ENCODE results near the gene TRIM32. TPM values are rescaled to one million over a fixed set of nuclear protein-coding genes. Genes with fewer than 3 reads are reported as not detected.
A peak's percentile ranks its signal among the peaks of the same experiment; 100 is the strongest.

The TRIM32 gene
- total RNA-seq, 2 experiments from 2014 or later: 19.3 to 20.2 TPM

DNA sequence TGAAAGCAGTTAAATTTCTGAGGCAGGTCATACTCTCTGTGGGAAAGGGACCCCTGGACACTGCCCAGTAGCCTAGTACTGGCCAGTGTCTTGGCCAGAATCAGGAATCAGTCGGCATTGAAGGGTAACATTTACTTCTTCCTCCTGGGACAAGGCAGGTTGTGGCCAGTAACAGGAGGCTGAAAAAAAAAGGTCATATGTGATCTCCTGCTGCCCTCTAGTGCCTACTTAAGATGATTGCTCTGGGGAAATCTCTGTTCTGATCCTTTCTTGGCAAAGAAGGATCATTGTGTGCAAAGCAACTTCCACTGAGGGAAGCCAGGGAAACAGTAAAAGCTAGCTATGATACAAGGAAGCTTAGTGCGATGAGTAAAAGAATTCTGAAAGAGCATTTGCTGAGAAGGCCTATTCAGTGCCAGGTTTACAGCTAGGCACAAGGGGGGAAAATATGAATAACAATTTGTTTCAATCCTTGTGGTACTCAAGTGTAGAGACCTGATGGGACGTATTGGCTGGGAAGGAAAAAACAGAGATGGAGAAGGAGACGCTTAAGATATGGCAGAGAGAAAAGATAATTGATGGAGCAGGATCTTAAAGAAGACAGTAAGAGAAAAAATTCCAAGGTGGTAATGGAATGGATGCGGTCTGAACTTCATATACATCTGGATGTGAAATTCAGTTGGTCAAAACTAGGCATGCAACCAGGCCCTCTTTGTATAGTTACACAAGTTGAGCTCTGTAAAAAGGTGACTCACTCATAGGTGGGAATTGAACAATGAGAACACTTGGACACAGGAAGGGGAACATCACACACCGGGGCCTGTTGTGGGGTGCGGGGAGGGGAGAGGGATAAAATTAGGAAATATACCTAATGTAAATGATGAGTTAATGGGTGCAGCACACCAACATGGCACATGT, 25.8 kb upstream of the TRIM32 start:
- DNase-seq: no peak
- ATAC-seq (ENCODE audit: low read depth): no peak

DNA sequence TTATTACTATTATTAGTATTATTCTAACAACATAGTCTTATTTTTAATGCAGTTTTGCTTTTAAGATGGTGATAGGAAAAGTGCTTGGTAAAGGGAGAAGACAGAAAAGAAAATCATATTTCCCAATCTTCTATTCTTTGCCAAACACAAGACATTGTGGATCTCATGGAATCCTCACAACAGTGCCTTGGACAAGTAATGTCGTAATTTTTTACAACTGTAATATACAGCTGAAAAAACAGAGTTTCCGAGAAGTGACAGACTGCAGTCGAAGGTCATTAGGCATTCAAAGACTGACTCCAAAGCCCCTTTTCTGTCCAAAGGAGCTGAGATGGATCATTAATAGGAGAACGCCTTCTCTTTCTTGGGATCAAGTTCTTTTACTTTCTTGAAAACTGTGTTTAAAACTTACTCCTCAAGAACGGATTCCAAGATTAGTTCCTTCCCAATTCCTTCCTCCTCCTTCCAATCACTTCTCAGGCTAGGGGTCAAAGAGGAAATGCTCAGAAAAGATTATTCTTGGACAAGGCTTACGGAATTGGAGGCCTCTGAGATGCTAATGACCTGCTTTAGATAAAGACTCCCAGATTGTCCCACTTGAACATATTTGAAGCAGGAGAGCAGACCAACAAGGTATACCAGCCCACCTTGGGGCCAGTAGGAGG, 24.3 kb upstream of the TRIM32 start:
- no peaks in the 10 kb centered on the region for H3K27me3 Mint-ChIP-seq
- no peak overlapping the region for H3K4me3 Mint-ChIP-seq
- POLR2A ChIA-PET: no interaction called here
- no peak for DNase-seq
- H3K4me1 Mint-ChIP-seq: no peaks in the 10 kb centered on the region
- no peak for ATAC-seq (ENCODE audit: low read depth)
- no peaks in the 10 kb centered on the region for H3K36me3 Mint-ChIP-seq
- H3K9me3 Mint-ChIP-seq: no peaks in the 10 kb centered on the region
- H3K27ac Mint-ChIP-seq: no peak overlapping the region

More for the DNA sequence above, 25.8 kb upstream of the TRIM32 start:
- Mint-ChIP-seq H3K27ac (no peak overlapping the region), H3K9me3 (no peaks in the 10 kb centered on the region), H3K4me1 (no peaks in the 10 kb centered on the region), H3K4me3 (no peak overlapping the region), H3K36me3 (no peaks in the 10 kb centered on the region), H3K27me3 (no peaks in the 10 kb centered on the region)
- POLR2A ChIA-PET: no interaction called here

DNA sequence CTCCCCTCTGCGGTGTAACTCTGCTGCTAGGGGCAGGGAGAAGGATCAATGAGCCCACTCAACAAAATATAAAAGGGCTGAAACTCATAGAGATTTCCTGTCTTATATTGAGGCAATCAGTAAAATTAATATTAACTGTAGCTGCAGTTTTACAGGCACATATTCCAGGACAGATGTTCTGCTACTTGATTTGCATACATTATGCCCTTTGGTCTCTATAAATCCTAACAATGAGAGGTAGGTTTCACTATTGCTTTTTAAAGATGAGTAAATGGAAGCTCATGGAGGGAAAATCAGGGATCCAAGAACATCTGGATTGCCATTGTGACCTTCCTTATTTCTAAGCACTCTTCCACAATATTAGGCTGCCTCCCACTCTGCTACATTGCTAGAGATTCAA, 23.5 kb upstream of the TRIM32 start:
- no peaks in the 10 kb centered on the region for H3K9me3 Mint-ChIP-seq
- POLR2A ChIA-PET: no interaction called here
- H3K27me3 Mint-ChIP-seq: no peaks in the 10 kb centered on the region
- H3K36me3 Mint-ChIP-seq: peaks cover under 1% of the 10 kb centered on the region
- H3K4me1 Mint-ChIP-seq: no peaks in the 10 kb centered on the region
- ATAC-seq (ENCODE audit: low read depth) (no peak), DNase-seq (no peak)
- H3K27ac Mint-ChIP-seq: no peak overlapping the region
- H3K4me3 Mint-ChIP-seq: no peak overlapping the region

DNA sequence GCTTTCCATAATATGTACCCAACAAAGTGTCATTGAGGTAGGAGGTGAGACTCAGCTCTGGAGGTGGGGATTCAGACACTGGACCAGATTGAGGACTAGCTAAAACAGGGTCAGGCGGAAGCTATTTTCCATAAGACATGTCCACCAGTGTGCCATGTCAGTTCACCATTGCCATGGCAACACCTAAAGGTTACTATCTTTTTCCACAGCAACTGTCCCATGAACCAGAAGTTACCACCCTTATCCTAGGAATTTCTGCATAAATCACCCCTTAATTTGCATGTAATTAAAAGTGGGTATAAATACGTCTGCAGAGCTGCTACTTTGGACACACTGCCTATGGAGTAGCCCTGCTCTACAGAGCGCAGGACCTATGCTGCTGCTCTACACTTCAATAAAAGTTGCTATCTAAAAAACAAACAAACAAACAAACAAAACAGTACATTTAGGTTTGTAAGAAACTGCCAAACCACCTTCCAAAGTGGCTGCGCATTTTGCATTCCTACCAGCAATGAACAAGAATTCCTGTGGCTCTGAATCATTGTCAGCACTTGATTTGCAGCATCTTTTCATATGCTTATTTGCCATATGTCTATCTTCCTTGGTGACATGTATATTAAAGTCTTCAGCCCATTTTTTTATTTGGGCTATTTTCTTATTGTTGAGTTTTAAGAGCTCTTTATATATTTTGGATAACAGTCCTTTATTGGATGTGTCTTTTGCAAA, 18.0 kb upstream of the TRIM32 start:
- H3K4me3 Mint-ChIP-seq: no peak overlapping the region
- peaks cover 5% of the 10 kb centered on the region for H3K36me3 Mint-ChIP-seq
- H3K27me3 Mint-ChIP-seq: no peaks in the 10 kb centered on the region
- no peak overlapping the region for H3K27ac Mint-ChIP-seq
- H3K4me1 Mint-ChIP-seq: no peaks in the 10 kb centered on the region
- POLR2A ChIA-PET: no interaction called here
- no peak for DNase-seq
- ATAC-seq (ENCODE audit: low read depth): no peak
- peaks cover 4% of the 10 kb centered on the region for H3K9me3 Mint-ChIP-seq

DNA sequence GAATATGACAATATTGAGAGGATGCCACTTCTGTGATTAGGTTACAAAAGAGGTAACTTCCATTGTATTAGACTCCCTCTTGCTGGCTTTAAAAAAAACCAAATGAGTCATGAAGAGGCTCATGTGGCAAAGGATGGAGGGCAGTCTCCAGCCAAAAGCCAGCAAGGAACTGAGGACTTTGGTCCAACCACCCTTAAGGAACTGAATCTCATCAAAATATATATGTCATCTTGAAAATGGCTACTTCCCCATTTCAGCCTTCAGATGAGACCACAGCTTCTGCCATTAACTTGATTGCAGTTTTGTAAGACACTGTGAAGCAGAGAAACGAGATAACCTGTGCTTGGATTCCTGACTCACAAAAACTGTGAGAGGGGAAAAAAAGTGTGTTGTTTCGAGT, 15.5 kb upstream of the TRIM32 start:
- H3K4me1 Mint-ChIP-seq: no peaks in the 10 kb centered on the region
- POLR2A ChIA-PET: no interaction called here
- DNase-seq (no peak), ATAC-seq (ENCODE audit: low read depth) (no peak)
- H3K9me3 Mint-ChIP-seq: peaks cover 12% of the 10 kb centered on the region
- H3K27ac Mint-ChIP-seq: no peak overlapping the region
- no peak overlapping the region for H3K4me3 Mint-ChIP-seq
- peaks cover 7% of the 10 kb centered on the region for H3K36me3 Mint-ChIP-seq
- H3K27me3 Mint-ChIP-seq: no peaks in the 10 kb centered on the region

DNA sequence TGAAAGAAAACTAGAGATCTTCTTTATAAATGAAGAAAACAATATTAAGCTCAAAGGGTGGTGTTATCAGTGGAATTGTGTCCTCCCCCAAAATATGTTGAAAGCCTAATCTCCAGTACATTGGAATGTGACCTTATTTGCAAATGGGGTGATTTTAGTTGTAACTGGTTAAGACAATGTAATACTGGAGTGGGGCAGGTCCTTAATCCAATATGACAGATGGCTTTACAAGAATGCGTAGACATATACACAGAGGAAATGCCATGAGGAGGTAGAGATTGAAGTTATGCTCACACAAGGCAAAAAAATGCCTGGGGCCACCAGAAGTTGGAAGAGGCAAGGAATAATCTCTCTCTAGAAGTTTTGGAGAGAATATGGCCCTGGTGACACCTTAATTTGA, 13.7 kb upstream of the TRIM32 start:
- Mint-ChIP-seq H3K4me1 (no peaks in the 10 kb centered on the region), H3K9me3 (peaks cover 12% of the 10 kb centered on the region), H3K36me3 (peaks cover 7% of the 10 kb centered on the region), H3K27me3 (no peaks in the 10 kb centered on the region), H3K27ac (no peak overlapping the region), H3K4me3 (no peak overlapping the region)
- ATAC-seq (ENCODE audit: low read depth) (no peak), DNase-seq (no peak)
- POLR2A ChIA-PET: no interaction called here

DNA sequence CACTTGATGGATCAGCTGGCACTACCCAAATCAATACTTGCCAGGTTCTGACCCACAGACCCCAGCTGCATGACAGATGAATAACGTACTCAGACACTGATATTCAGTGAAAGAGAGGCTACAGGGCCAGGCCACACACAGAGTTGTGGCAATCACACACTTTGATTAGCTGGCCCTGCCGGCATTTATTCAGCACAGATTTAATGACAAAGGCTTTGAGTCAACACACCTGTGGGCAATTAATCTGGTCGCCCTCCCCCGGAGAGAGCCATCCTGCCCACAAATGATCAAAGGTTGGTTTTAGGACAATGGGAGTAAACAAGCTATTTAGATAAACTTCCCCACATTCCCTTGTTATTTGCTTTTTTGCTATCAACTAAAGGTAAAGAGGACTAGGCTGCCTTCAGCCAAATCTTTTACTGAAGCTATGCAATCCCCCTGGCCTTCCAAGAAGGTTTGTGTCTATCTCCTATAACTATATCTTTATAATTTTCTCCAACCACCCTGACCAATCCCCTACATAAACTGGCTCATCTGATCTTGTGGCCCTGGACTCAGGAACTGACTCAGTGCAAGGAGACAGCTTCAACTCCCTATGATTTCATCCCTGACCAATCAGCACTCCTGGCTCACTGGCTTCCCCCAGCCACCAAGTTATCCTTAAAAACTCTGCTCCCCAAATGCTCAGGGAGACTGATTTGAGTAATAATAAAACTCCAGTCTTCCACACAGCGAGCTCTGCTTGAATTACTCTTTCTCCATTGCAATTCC, 12.7 kb upstream of the TRIM32 start:
- no peak for DNase-seq
- Mint-ChIP-seq H3K9me3 (peaks cover 12% of the 10 kb centered on the region), H3K4me3 (no peak overlapping the region), H3K27ac (no peak overlapping the region), H3K27me3 (no peaks in the 10 kb centered on the region), H3K36me3 (peaks cover 4% of the 10 kb centered on the region), H3K4me1 (no peaks in the 10 kb centered on the region)
- no peak for ATAC-seq (ENCODE audit: low read depth)
- POLR2A ChIA-PET: no interaction called here

DNA sequence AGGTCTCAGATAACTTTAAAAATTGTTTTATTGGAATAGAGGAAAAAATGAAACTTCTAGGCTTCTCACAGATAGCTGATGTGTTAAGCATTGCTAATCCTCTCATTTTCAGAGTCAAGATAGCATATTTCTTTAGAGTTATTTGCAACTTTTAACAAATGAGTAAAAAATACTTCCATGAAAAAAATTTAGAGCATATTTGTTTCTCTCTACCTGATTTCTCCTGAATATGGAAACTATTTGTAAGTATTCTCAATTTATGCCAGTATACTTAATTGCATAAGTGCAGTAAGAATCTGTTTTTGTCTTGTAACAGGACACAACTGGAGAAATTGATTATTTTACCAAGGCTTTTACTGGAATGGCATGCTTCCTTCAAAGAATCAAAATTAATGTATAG, 3.6 kb upstream of the TRIM32 start:
- no peak overlapping the region for H3K27ac Mint-ChIP-seq
- peaks cover 11% of the 10 kb centered on the region for H3K36me3 Mint-ChIP-seq
- H3K27me3 Mint-ChIP-seq: no peaks in the 10 kb centered on the region
- no peak overlapping the region for H3K4me3 Mint-ChIP-seq
- ATAC-seq (ENCODE audit: low read depth) (no peak), DNase-seq (no peak)
- POLR2A ChIA-PET: no interaction called here
- peaks cover 24% of the 10 kb centered on the region for H3K4me1 Mint-ChIP-seq
- H3K9me3 Mint-ChIP-seq: peaks cover 5% of the 10 kb centered on the region

DNA sequence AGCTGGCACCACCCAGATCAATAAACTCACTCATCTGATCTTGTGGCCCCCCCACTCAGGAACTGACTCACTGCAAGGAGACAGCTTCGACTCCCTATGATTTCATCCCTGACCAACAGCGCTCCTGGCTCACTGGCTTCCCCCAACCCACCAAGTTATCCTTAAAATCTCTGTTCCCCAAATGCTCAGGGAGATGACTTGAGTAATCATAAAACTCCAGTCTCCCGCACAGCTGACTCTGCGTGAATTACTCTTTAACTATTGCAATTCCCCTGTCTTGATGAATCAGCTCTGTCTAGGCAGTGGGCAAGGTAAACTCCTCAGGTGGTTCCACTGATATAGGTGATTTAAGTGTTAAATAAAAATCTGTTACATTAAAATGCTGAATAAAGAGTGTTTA, 1.9 kb upstream of the TRIM32 start:
- no peak for ATAC-seq (ENCODE audit: low read depth)
- POLR2A ChIA-PET: no interaction called here
- Mint-ChIP-seq H3K36me3 (peaks cover 17% of the 10 kb centered on the region), H3K9me3 (peaks cover 5% of the 10 kb centered on the region), H3K4me3 (no peak overlapping the region), H3K4me1 (peaks cover 35% of the 10 kb centered on the region), H3K27me3 (no peaks in the 10 kb centered on the region), H3K27ac (no peak overlapping the region)
- no peak for DNase-seq

DNA sequence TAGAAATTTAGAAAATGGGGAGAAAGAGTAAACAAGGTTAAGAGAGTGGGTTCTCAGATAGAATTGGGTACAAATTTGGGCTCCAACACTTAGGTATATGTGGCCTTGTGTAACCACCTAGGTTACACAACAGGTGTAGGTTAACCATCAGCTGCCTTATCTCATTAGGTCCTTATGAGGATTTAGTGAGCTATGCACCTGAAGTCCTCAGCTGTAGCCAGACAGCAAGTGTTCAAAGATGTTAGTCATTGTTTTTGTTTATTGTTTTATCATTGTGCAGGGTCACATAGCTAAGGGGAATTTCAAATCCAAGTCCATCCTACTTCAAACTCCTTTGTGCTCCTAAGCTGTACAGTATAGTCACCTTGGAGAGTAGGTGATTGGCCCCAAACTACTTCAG, 970 bp upstream of the TRIM32 start:
- ATAC-seq (ENCODE audit: low read depth): no peak
- DNase-seq: no peak
- H3K4me3 Mint-ChIP-seq: peak overlapping the region; percentile 94
- POLR2A ChIA-PET: no interaction called here
- H3K9me3 Mint-ChIP-seq: peaks cover 5% of the 10 kb centered on the region
- no peaks in the 10 kb centered on the region for H3K27me3 Mint-ChIP-seq
- H3K36me3 Mint-ChIP-seq: peaks cover 20% of the 10 kb centered on the region
- peaks cover 41% of the 10 kb centered on the region for H3K4me1 Mint-ChIP-seq
- H3K27ac Mint-ChIP-seq: peak overlapping the region; percentile 84

DNA sequence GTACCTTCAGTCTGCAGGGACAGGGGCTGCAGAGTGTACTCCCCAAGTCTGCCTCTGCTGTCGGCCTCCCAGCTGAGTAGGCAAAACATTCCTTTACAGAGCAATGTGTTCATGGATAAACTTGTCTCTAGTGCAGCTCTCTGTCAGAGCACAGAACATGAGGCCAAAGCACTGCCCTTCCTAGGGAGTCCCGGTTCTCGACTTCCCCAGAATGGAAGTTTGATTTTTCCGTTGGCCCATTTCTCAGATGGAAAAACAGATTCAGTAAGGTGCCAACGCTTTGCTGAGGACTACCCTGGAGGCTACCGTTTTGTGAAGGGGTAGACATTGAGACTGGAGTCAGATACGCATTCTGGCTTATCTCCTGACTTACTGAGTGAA, 422 bp upstream of the TRIM32 start:
- POLR2A ChIA-PET: interaction anchor here (0.7 kb wide), 1 partner anchor 11 kb away, joined by 3 read pairs; no protein-coding TSS in a partner anchor
- Mint-ChIP-seq H3K27ac (peak overlapping the region; percentile 84), H3K36me3 (peaks cover 20% of the 10 kb centered on the region), H3K27me3 (no peaks in the 10 kb centered on the region), H3K4me1 (peaks cover 45% of the 10 kb centered on the region), H3K4me3 (peak overlapping the region; percentile 94), H3K9me3 (peaks cover 5% of the 10 kb centered on the region)
- DNase-seq: peak; percentile 31
- ATAC-seq (ENCODE audit: low read depth): peak; percentile 35

DNA sequence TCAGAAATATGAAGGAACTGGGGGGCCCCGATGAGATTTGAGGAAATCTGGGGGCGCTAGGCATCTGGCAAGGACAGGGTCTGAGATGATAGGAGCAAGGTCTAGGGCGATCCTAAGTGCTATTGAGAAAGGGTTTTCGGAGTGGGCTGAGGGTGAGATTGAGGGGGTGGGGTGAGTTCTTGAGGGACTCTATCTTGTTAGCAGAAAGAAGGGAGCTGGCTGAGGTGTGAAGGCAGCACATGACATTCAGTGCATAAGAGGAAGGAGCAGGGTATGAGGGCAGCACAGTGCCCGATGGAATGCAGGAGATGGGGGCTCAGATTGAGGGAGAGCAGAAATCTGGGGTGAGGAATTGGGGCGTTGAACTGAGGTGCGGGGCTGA, 640 bp downstream of the TRIM32 start:
- Mint-ChIP-seq H3K4me1 (peaks cover 48% of the 10 kb centered on the region), H3K9me3 (peaks cover 5% of the 10 kb centered on the region), H3K4me3 (peak overlapping the region; percentile 94), H3K27ac (peak overlapping the region; percentile 84), H3K36me3 (peaks cover 26% of the 10 kb centered on the region), H3K27me3 (no peaks in the 10 kb centered on the region)
- no peak for ATAC-seq (ENCODE audit: low read depth)
- DNase-seq: no peak
- POLR2A ChIA-PET: no interaction called here

DNA sequence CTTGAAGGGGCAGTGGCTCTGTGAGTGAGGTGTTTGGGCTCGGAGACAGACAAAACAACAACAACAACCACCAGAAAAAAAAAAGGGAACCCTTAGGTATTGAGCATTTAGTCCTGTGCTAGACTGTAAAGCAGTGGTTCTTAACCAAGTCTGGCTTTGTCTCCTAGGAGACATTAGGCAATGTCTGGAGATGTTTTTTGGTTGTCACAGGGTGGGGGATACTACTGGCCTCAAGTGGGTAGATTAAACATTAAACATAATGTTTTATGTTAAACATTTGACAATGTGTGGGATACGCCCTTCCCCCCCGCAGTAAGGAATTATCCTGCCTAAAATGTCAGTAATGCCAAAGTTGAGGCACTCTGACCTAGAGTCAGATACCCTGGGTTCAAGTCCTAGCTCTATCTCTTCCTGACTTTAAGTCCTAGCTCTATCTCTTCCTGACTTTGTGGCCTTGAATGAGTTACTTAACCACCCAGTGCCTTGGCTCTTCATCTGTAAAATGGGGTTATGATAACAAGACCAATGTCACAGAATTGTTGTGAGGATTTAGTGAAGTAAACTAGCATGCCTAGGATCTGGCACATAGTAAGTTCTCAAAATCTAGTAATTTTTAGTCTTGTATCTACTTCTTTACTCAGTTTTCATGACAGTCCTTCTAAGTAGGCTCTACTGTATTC, 1.8 kb downstream of the TRIM32 start:
- no peak for ATAC-seq (ENCODE audit: low read depth)
- Mint-ChIP-seq H3K36me3 (peaks cover 30% of the 10 kb centered on the region), H3K27me3 (no peaks in the 10 kb centered on the region), H3K27ac (no peak overlapping the region), H3K9me3 (peaks cover 3% of the 10 kb centered on the region), H3K4me1 (peaks cover 49% of the 10 kb centered on the region), H3K4me3 (peak overlapping the region; percentile 94)
- no peak for DNase-seq
- POLR2A ChIA-PET: no interaction called here

All from activated naive CD8-positive, alpha-beta T cell treated with anti-CD3 and anti-CD28 coated beads, Interleukin-2, amount 10 ng/mL, durations not matched to agents 7 days and 5 days (primary cell).